Measurements from ENCODE around the gene CLDN2.

GRCh38 chrX:106897259-106897658, 22.9 kb upstream of the CLDN2 start:
- TF ChIP-seq EZH2 (IDR thresholded peaks at IDR 0.05) (no peak), POLR2AphosphoS5 (IDR thresholded peaks at IDR 0.05; ENCODE audit: borderline replicate concordance, low read depth, low read length) (no peak), FOXP2 (optimal IDR thresholded peaks at IDR 0.05; ENCODE audit: control extremely low read depth, extremely low read length, insufficient read depth) (no peak)
